Measurements from ENCODE around the gene ARHGAP22. TPM values are rescaled to one million over a fixed set of nuclear protein-coding genes. Genes with fewer than 3 reads are reported as not detected.

ARHGAP22 gene
- total RNA-seq, 1 donor from 2014 or later, result 24.5 TPM

- H3K4me3 ChIP-seq (ENCODE audit: low read depth, low read length), result no peak overlapping the region
- TF ChIP-seq, protein P1, sequence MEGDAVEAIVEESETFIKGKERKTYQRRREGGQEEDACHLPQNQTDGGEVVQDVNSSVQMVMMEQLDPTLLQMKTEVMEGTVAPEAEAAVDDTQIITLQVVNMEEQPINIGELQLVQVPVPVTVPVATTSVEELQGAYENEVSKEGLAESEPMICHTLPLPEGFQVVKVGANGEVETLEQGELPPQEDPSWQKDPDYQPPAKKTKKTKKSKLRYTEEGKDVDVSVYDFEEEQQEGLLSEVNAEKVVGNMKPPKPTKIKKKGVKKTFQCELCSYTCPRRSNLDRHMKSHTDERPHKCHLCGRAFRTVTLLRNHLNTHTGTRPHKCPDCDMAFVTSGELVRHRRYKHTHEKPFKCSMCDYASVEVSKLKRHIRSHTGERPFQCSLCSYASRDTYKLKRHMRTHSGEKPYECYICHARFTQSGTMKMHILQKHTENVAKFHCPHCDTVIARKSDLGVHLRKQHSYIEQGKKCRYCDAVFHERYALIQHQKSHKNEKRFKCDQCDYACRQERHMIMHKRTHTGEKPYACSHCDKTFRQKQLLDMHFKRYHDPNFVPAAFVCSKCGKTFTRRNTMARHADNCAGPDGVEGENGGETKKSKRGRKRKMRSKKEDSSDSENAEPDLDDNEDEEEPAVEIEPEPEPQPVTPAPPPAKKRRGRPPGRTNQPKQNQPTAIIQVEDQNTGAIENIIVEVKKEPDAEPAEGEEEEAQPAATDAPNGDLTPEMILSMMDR (conservative IDR thresholded peaks at IDR 0.05; ENCODE audit: low read depth, low read length), result peak; percentile 34
- DNase-seq (ENCODE audit: low read depth), result no peak
Observed at GRCh38 chr10:48535416-48536155, 69.3 kb downstream of the ARHGAP22 start.

DNA sequence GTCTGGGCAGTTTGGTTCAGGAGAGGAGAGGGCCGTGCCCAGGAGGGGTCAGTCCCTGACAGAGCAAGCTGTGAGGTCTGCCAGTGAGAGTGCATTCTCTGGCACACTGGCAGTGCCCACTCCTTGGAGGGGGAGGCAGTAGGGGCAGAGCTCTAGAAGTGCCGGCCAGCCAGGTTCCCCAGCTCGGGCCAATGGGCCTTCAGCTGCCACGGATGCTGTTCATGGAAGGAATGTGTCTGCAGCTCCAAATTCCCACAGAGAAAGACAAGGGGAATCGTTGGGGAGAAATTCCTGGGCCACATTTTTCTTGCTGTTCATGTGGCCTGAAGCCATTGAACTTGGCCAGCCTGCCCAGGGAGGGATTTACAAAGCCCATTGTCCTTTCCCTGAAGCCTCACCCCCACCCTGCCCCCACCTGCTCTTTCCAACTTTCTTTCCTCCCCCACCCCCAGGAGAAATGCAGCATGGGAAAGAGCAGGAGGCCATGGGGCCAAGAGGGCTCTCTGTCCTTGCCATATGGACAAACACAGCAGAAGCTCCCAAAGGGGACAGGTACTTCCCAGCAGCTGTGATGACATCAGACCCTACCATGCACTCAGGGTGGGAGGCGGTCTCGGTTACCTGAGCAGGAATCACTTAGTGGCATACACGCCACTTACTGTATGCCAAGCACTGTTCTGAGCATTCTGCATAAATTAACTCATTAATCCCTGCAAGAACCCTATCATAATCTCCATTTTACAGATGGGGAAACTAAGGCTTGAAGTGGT is 70.7 kb downstream of the ARHGAP22 start:
- TF ChIP-seq, protein P1 (conservative IDR thresholded peaks at IDR 0.05; ENCODE audit: low read depth, low read length), result no peak
- no peak overlapping the region for H3K4me3 ChIP-seq (ENCODE audit: low read depth, low read length)
- no peak for DNase-seq (ENCODE audit: low read depth)

DNA sequence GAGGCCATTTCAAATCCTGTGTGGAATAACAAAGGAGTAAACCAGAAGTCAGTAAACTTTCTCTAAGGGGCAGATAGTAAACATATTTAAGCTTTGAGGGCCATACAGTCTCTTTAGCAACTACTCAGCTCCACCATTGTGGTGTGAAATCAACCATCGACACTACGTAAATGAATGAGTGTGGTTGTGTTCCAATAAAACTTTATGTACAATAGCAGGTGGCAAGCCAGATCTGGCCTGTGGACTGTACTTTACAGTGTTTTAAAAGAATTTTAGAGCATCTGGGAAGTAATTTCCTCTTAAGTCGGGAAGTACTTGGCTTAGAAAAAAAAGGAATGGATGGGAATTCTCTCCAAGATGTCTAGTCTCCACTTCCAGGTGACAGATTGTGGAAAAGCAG is 71.3 kb downstream of the ARHGAP22 start:
- no peak for DNase-seq (ENCODE audit: low read depth)
- H3K4me3 ChIP-seq (ENCODE audit: low read depth, low read length), result no peak overlapping the region
- TF ChIP-seq, protein P1 (conservative IDR thresholded peaks at IDR 0.05; ENCODE audit: low read depth, low read length), result no peak

- DNase-seq (ENCODE audit: low read depth), result no peak
- H3K4me3 ChIP-seq (ENCODE audit: low read depth, low read length), result no peak overlapping the region
- TF ChIP-seq, protein P1 (conservative IDR thresholded peaks at IDR 0.05; ENCODE audit: low read depth, low read length), result no peak
Observed at GRCh38 chr10:48531486-48531885, 73.4 kb downstream of the ARHGAP22 start.

DNA sequence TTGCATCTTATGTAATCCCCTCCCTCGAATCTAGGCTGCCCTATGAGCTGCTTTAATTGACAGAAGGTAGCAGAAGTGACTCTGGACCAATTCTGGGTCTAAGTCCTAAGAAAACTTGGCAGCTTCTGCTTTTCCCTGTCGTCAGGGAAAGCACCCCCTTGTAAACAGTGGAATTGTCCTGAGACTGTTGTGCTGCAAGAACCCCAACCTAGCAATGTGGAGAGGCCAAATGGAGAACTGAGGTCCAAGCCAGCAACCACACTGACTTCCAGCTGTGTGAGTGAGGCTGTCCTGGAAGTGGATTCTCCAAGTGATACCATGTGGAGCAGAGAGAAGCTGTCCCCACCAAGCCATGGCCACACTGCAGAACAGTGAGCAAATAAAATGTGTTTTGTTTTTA is 75.5 kb downstream of the ARHGAP22 start:
- DNase-seq (ENCODE audit: low read depth), result no peak
- H3K4me3 ChIP-seq (ENCODE audit: low read depth, low read length), result no peak overlapping the region
- TF ChIP-seq, protein P1 (conservative IDR thresholded peaks at IDR 0.05; ENCODE audit: low read depth, low read length), result no peak

DNA sequence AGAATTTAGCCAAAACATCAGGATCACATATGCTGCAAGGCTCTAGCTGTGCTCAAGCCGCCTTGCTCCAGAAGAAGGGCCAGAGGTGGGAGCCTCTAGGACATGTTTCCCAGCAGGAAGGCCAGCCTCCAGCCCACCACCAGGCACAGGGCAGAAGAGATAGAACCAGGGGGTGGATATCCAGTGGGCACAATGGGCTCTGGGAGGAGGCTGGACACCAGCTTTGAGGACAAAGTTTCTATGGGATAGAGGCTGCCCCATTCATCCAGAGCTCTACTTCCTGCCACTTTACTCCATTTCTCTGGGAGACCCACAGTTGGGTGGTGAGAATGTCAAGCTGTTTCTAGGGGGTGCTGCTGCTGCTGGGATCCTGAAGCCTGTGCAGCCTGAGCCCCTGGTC is 77.1 kb downstream of the ARHGAP22 start:
- no peak for DNase-seq (ENCODE audit: low read depth)
- H3K4me3 ChIP-seq (ENCODE audit: low read depth, low read length), result no peak overlapping the region
- TF ChIP-seq, protein P1 (conservative IDR thresholded peaks at IDR 0.05; ENCODE audit: low read depth, low read length), result no peak
